Tibial artery (tissue), 4 donors: ENCODE data around the gene RPH3AL.

Experiments used
- DNase-seq, 2 donors: peaks; one replicate each; pipeline ENCODE4 v3.0.0-alpha.2; 2019
- H3K27ac ChIP-seq, 2 donors: fragments of 200-600 bp; sonication (generic) in 1 of 2; 1 replicate in 1 of 2; 2 replicates in 1 of 2; pipeline ENCODE4 v1.5.1; 2018 to 2019; ENCODE audit warnings: mild to moderate bottlenecking in 1 of 2
- H3K27me3 ChIP-seq, 2 donors: fragments of 200-600 bp; sonication (generic) in 1 of 2; one replicate each; pipeline versions ENCODE4 v1.5.1 to v1.6.0; 2016 to 2019
- H3K36me3 ChIP-seq, 3 donors: fragments of 200-600 bp; sonication (generic) in 2 of 3; one replicate each; pipeline ENCODE4 v1.5.1; 2016 to 2019; ENCODE audit warnings: mild to moderate bottlenecking in 2 of 3
- H3K4me1 ChIP-seq, 4 donors: fragments of 200-600 bp; sonication (generic) in 2 of 4; 1 replicate in 3 of 4; 2 replicates in 1 of 4; pipeline ENCODE4 v1.5.1; 2016 to 2019
- H3K4me3 ChIP-seq, 2 donors: fragments of 200-600 bp; sonication (generic) in 1 of 2; 1 replicate in 1 of 2; 2 replicates in 1 of 2; pipeline ENCODE4 v1.5.1; 2018 to 2019; ENCODE audit warnings: mild to moderate bottlenecking in 2 of 2
- H3K9me3 ChIP-seq, 3 donors: fragments of 200-600 bp; sonication (generic) in 1 of 3; one replicate each; pipeline ENCODE4 v1.5.1; 2016 to 2019
- intact Hi-C: fragments of 100-400 bp; cut with DNase I; formaldehyde crosslinking; loops from one replicate; pipeline ENCODE4 v1.15.0; 2023; ENCODE audit warnings: low total_unique reads
- TF ChIP-seq, protein P1 (sequence below), 2 experiments: fragments of 200-600 bp in 1 of 2; fragments of 450-650 bp in 1 of 2; IDR thresholded peaks; one replicate each; pipeline ENCODE4 v1.5.1; 2017 to 2019; ENCODE audit warnings: antibody characterized with exemption in 2 of 2, mild to moderate bottlenecking in 1 of 2, moderate library complexity in 1 of 2

RPH3AL gene

DNA sequence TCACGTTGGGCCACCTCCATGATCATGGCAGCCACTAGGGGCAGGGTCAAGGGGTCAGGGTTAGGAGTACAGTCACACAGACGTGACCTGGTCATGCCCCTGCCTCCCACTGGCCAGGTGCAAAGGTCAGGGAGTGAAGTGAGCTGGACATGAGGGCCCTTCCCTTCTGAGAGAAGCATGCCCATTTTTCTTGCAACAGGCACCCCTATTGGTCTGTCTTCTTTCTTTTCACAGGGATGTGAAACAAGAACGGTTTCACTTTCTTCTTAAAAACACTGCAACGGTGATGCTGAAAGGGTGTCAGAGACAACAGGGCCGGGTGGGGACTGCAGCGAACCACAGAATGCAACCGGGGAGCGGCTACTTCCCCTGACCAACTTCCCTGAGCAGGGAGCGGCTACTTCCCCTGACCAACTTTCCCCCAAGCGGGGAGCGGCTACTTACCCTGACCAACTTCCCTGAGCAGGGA lies 119.1 kb downstream of the RPH3AL start:
- Histone ChIP-seq H3K9me3 (no peaks in the 10 kb centered on the region), H3K27me3 (peaks cover 0 to 11% of the 10 kb centered on the region in 2 donors), H3K4me1 (no peaks in the 10 kb centered on the region), H3K4me3 (no peak overlapping the region), H3K36me3 (no peaks in the 10 kb centered on the region), H3K27ac (no peak overlapping the region)
- DNase-seq, result peak; percentile 12 to 60
- intact Hi-C loops, result no loop called here
- TF ChIP-seq, protein P1, sequence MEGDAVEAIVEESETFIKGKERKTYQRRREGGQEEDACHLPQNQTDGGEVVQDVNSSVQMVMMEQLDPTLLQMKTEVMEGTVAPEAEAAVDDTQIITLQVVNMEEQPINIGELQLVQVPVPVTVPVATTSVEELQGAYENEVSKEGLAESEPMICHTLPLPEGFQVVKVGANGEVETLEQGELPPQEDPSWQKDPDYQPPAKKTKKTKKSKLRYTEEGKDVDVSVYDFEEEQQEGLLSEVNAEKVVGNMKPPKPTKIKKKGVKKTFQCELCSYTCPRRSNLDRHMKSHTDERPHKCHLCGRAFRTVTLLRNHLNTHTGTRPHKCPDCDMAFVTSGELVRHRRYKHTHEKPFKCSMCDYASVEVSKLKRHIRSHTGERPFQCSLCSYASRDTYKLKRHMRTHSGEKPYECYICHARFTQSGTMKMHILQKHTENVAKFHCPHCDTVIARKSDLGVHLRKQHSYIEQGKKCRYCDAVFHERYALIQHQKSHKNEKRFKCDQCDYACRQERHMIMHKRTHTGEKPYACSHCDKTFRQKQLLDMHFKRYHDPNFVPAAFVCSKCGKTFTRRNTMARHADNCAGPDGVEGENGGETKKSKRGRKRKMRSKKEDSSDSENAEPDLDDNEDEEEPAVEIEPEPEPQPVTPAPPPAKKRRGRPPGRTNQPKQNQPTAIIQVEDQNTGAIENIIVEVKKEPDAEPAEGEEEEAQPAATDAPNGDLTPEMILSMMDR (IDR thresholded peaks at IDR 0.05), result no peak

GRCh38 chr17:231966-232807 lies 120.4 kb downstream of the RPH3AL start:
- intact Hi-C loops, result no loop called here
- TF ChIP-seq, protein P1 (IDR thresholded peaks at IDR 0.05), result no peak
- Histone ChIP-seq H3K9me3 (no peaks in the 10 kb centered on the region), H3K4me3 (no peak overlapping the region), H3K36me3 (no peaks in the 10 kb centered on the region), H3K27ac (no peak overlapping the region), H3K4me1 (no peaks in the 10 kb centered on the region), H3K27me3 (peaks cover 0 to 14% of the 10 kb centered on the region in 2 donors)
- peak in 1 of 2 donors; percentile 35 for DNase-seq

DNA sequence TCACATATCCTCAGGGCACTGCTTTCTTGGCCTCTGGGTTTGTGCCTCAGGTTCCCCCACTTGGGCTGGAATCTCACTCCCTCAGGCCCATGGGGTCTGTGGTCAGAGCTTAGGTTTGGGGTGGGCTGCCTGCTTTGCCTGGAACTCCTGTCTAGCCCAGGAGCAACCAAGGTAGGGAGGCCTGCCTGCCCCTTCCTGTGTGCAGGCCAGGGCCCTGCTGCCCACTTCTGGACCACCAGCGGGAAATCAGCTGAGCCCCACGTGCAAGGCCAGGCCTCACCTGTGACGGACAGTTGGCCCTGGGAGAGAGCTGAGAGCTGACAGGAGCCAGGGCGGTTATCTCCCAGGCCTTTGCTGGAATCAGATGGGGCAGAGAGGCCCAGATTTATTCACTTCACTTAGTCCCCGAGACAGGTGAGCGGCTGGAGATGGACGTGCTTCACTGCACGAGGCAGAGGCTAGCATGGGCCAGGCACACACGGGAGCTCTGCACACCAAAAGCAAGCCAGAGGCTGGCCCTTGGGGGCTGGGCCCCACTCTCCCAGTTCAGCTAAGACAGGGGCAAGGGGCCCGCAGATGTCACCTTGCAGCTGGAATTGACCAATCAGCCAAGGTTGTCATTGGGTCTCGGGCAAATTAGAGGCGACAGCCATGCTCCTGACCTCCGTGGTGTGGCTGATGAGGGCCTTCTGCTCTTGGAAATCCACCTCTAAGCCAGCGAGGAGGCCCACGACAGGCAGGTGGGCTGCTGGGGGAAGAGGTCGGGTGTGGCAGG lies 121.2 kb downstream of the RPH3AL start:
- TF ChIP-seq, protein P1 (IDR thresholded peaks at IDR 0.05), result no peak
- H3K27me3 ChIP-seq, result peaks cover 0 to 14% of the 10 kb centered on the region in 2 donors
- no peak overlapping the region for H3K4me3 ChIP-seq
- no peaks in the 10 kb centered on the region for H3K9me3 ChIP-seq
- no peak overlapping the region for H3K27ac ChIP-seq
- H3K4me1 ChIP-seq, result no peaks in the 10 kb centered on the region
- intact Hi-C loops, result no loop called here
- peak; percentile 15 to 41 for DNase-seq
- H3K36me3 ChIP-seq, result no peaks in the 10 kb centered on the region

DNA sequence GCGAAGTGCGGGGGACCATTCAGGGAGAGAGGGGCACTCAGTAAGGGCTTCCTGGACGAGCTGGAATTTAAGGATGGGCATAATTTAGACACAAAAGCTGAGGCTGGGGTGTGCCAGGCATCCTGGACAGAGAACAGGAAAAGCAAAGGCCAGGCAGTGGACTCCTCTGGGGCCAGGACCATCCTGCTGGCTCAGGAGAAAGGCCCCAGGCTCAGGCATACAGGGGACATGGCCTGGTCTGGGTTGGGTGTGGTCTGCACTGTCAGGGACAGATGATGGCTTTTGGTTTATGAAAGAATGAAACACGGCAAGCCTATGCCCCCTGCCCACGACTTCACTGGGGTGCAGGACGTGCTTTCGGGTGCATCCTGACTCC lies 122.2 kb downstream of the RPH3AL start:
- H3K27me3 ChIP-seq, result peaks cover 0 to 10% of the 10 kb centered on the region in 2 donors
- TF ChIP-seq, protein P1 (IDR thresholded peaks at IDR 0.05), result no peak
- no peak for DNase-seq
- no peak overlapping the region for H3K27ac ChIP-seq
- intact Hi-C loops, result no loop called here
- H3K4me1 ChIP-seq, result no peaks in the 10 kb centered on the region
- H3K9me3 ChIP-seq, result no peaks in the 10 kb centered on the region
- no peak overlapping the region for H3K4me3 ChIP-seq
- H3K36me3 ChIP-seq, result no peaks in the 10 kb centered on the region

- intact Hi-C loops, result no loop called here
- DNase-seq, result peak in 1 of 2 donors; percentile 13
- Histone ChIP-seq H3K36me3 (no peaks in the 10 kb centered on the region), H3K27ac (no peak overlapping the region), H3K4me3 (no peak overlapping the region), H3K9me3 (no peaks in the 10 kb centered on the region), H3K4me1 (no peaks in the 10 kb centered on the region), H3K27me3 (peaks cover 0 to 10% of the 10 kb centered on the region in 2 donors)
- TF ChIP-seq, protein P1 (IDR thresholded peaks at IDR 0.05), result no peak
These were observed 122.8 kb downstream of the RPH3AL start for GRCh38 chr17:229709-230394.
